ENCODE data around the gene MCOLN1.

Gene MCOLN1

GRCh38 chr19:7540761-7541474, 18.5 kb downstream of the MCOLN1 start:
- in situ Hi-C loops (cut with MboI; ENCODE audit: low sequenced_read_pairs), result no loop called here

- in situ Hi-C loops (cut with MboI; ENCODE audit: low sequenced_read_pairs), result no loop called here
These were observed 19.0 kb downstream of the MCOLN1 start for GRCh38 chr19:7541475-7541824.

GRCh38 chr19:7541828-7542443, 19.5 kb downstream of the MCOLN1 start:
- in situ Hi-C loops (cut with MboI; ENCODE audit: low sequenced_read_pairs), result no loop called here

- in situ Hi-C loops (cut with MboI; ENCODE audit: low sequenced_read_pairs), result no loop called here
These were observed 20.3 kb downstream of the MCOLN1 start for GRCh38 chr19:7542556-7543348.

GRCh38 chr19:7544626-7545025, 22.2 kb downstream of the MCOLN1 start:
- in situ Hi-C loops (cut with MboI; ENCODE audit: low sequenced_read_pairs), result no loop called here

- in situ Hi-C loops (cut with MboI; ENCODE audit: low sequenced_read_pairs), result no loop called here
These were observed 22.9 kb downstream of the MCOLN1 start for GRCh38 chr19:7545300-7545699.

GRCh38 chr19:7545904-7546303, 23.5 kb downstream of the MCOLN1 start:
- in situ Hi-C loops (cut with MboI; ENCODE audit: low sequenced_read_pairs), result no loop called here

GRCh38 chr19:7547159-7547558, 24.7 kb downstream of the MCOLN1 start:
- in situ Hi-C loops (cut with MboI; ENCODE audit: low sequenced_read_pairs), result no loop called here

- in situ Hi-C loops (cut with MboI; ENCODE audit: low sequenced_read_pairs), result no loop called here
These were observed 27.2 kb downstream of the MCOLN1 start for GRCh38 chr19:7549429-7550148.

- in situ Hi-C loops (cut with MboI; ENCODE audit: low sequenced_read_pairs), result no loop called here
These were observed 27.8 kb downstream of the MCOLN1 start for GRCh38 chr19:7550169-7550770.

- in situ Hi-C loops (cut with MboI; ENCODE audit: low sequenced_read_pairs), result no loop called here
These were observed 28.8 kb downstream of the MCOLN1 start for GRCh38 chr19:7550987-7551761.

GRCh38 chr19:7552781-7553180, 30.4 kb downstream of the MCOLN1 start:
- in situ Hi-C loops (cut with MboI; ENCODE audit: low sequenced_read_pairs), result no loop called here

GRCh38 chr19:7554565-7554964, 32.1 kb downstream of the MCOLN1 start:
- in situ Hi-C loops (cut with MboI; ENCODE audit: low sequenced_read_pairs), result no loop called here

- in situ Hi-C loops (cut with MboI; ENCODE audit: low sequenced_read_pairs), result no loop called here
These were observed 32.8 kb downstream of the MCOLN1 start for GRCh38 chr19:7554990-7555864.

- in situ Hi-C loops (cut with MboI; ENCODE audit: low sequenced_read_pairs), result no loop called here
These were observed 34.4 kb downstream of the MCOLN1 start for GRCh38 chr19:7556696-7557315.

- in situ Hi-C loops (cut with MboI; ENCODE audit: low sequenced_read_pairs), result no loop called here
These were observed 36.2 kb downstream of the MCOLN1 start for GRCh38 chr19:7558667-7559066.

GRCh38 chr19:7559102-7559501, 36.7 kb downstream of the MCOLN1 start:
- in situ Hi-C loops (cut with MboI; ENCODE audit: low sequenced_read_pairs), result no loop called here

- in situ Hi-C loops (cut with MboI; ENCODE audit: low sequenced_read_pairs), result no loop called here
These were observed 37.8 kb downstream of the MCOLN1 start for GRCh38 chr19:7560255-7560654.

GRCh38 chr19:7561325-7561724, 38.9 kb downstream of the MCOLN1 start:
- in situ Hi-C loops (cut with MboI; ENCODE audit: low sequenced_read_pairs), result no loop called here
